ENCODE results near the gene TGFBR3.

GRCh38 chr1:91712981-91713841 is 172.7 kb downstream of the TGFBR3 start:
- TF ChIP-seq CTCF (conservative IDR thresholded peaks at IDR 0.05; ENCODE audit: low read depth, low read length) (no peak), MAZ (IDR thresholded peaks at IDR 0.05; ENCODE audit: borderline replicate concordance, low read depth, low read length) (no peak), POLR2A (IDR thresholded peaks at IDR 0.05; ENCODE audit: low read depth, low read length) (no peak), USF2 (IDR thresholded peaks at IDR 0.05; ENCODE audit: low read depth, low read length) (peak; percentile 77), CEBPB (IDR thresholded peaks at IDR 0.05; ENCODE audit: low read depth, low read length) (peak; percentile 82), RCOR1 (IDR thresholded peaks at IDR 0.05; ENCODE audit: insufficient replicate concordance, low read length) (no peak), MXI1 (IDR thresholded peaks at IDR 0.05; ENCODE audit: borderline replicate concordance, low read depth, low read length) (no peak), CHD1 (IDR thresholded peaks at IDR 0.05; ENCODE audit: low read depth, low read length) (no peak), MAFK (IDR thresholded peaks at IDR 0.05; ENCODE audit: low read depth, low read length) (no peak), RFX5 (IDR thresholded peaks at IDR 0.05; ENCODE audit: low read depth, low read length) (no peak), RAD21 (IDR thresholded peaks at IDR 0.05; ENCODE audit: low read length) (no peak), BHLHE40 (IDR thresholded peaks at IDR 0.05; ENCODE audit: low read depth, low read length) (no peak)
